Panc1 (cell line): ENCODE results near the gene TRIB2.

Experiments
- CTCF ChIP-seq: fragments of 450-650 bp; IDR thresholded peaks from 2 replicates; pipeline ENCODE4 v1.5.1; 2017; ENCODE audit warnings: mild to moderate bottlenecking
- POLR2AphosphoS5 ChIP-seq: IDR thresholded peaks from 2 replicates; pipeline ENCODE4 v1.6.1; 2012; ENCODE audit warnings: mild to moderate bottlenecking, low read depth, low read length, moderate library complexity
- REST ChIP-seq, 2 experiments: IDR thresholded peaks; 2 replicates each; pipeline ENCODE4 v1.6.1; 2011 to 2012; ENCODE audit warnings: low read depth in 2 of 2, control low read depth in 1 of 2, low read length in 1 of 2, mild to moderate bottlenecking in 1 of 2, moderate library complexity in 1 of 2; ENCODE audit not compliant: insufficient read depth in 1 of 2

GRCh38 chr2:12705230-12705629 lies 11.5 kb upstream of the TRIB2 start:
- TF ChIP-seq CTCF (no peak), POLR2AphosphoS5 (no peak), REST (IDR thresholded peaks at IDR 0.05; ENCODE audit: insufficient read depth in 1 of 2, low read depth in 2 of 2, low read length in 1 of 2) (no peak)
